K562 (cell line): ENCODE results near the gene HAPSTR1.

Experiments
- ATF4 ChIP-seq: fragments of 450-650 bp; formaldehyde crosslinking; IDR thresholded peaks from 2 replicates; pipeline ENCODE4 v1.4.0; 2022; ENCODE audit warnings: mild to moderate bottlenecking, moderate library complexity
- CHD2 ChIP-seq: IDR thresholded peaks from 2 replicates; pipeline ENCODE4 v1.6.1; 2011; ENCODE audit warnings: low read depth, low read length
- MTF1 ChIP-seq: fragments of 250-450 bp; sonication (Bioruptor Pico); IDR thresholded peaks from 2 replicates; pipeline ENCODE4 v1.9.0; 2021; ENCODE audit warnings: moderate library complexity, mild to moderate bottlenecking, inconsistent platforms, borderline replicate concordance
- ZBTB33 ChIP-seq: sonication (generic); formaldehyde crosslinking; IDR thresholded peaks from 2 replicates; pipeline ENCODE4 v1.8.1; 2023; ENCODE audit warnings: mild to moderate bottlenecking, missing genetic modification reagents
- ZNF133 ChIP-seq: fragments of 250-450 bp; sonication (Bioruptor Pico); IDR thresholded peaks from 2 replicates; pipeline ENCODE4 v1.4.0; 2020; ENCODE audit warnings: mild to moderate bottlenecking

- TF ChIP-seq CHD2 (no peak), ZNF133 (no peak), MTF1 (CRISPR knock-in tag) (no peak), ZBTB33 (CRISPR knock-in tag) (no peak), ATF4 (CRISPR knock-in tag) (no peak)
These were observed 2.6 kb upstream of the HAPSTR1 start for GRCh38 chr16:9088848-9089247.
